HCT116 (cell line): ENCODE data around the gene CYTH2.

Experiments used
- CBX3 ChIP-seq: IDR thresholded peaks from 2 replicates; pipeline ENCODE4 v1.6.1; 2012; ENCODE audit warnings: low read depth
- CTCF ChIP-seq, 3 experiments: fragments of 200-600 bp in 1 of 3; sonication (generic) in 1 of 3; IDR thresholded peaks in 2 of 3; conservative IDR thresholded peaks in 1 of 3; 2 replicates each; pipeline ENCODE4 v1.5.1; 2012 to 2017; ENCODE audit warnings: low read depth in 2 of 3, low read length in 2 of 3, antibody characterized with exemption in 1 of 3, borderline replicate concordance in 1 of 3, control low read depth in 1 of 3, mild to moderate bottlenecking in 1 of 3, mixed read lengths in 1 of 3, mixed run types in 1 of 3, moderate library complexity in 1 of 3; ENCODE audit not compliant: insufficient read depth in 1 of 3
- ELF1 ChIP-seq: IDR thresholded peaks from 2 replicates; pipeline ENCODE4 v1.6.1; 2012; ENCODE audit warnings: low read depth, borderline replicate concordance
- EZH2 ChIP-seq: fragments of 200-600 bp; sonication (generic); IDR thresholded peaks from 2 replicates; pipeline ENCODE4 v1.6.1; 2017; ENCODE audit warnings: antibody characterized with exemption, mixed run types
- EZH2phosphoT487 ChIP-seq: fragments of 200-600 bp; IDR thresholded peaks from 2 replicates; pipeline ENCODE4 v1.6.1; 2018; ENCODE audit warnings: antibody characterized with exemption, borderline replicate concordance
- MAX ChIP-seq: IDR thresholded peaks from 2 replicates; pipeline ENCODE4 v1.6.1; 2012
- POLR2A ChIP-seq: IDR thresholded peaks from 2 replicates; pipeline ENCODE4 v1.7.0; 2011; ENCODE audit warnings: borderline replicate concordance; ENCODE audit not compliant: insufficient read depth, insufficient read length; ENCODE audit errors: extremely low read depth
- POLR2AphosphoS5 ChIP-seq: IDR thresholded peaks from 2 replicates; pipeline ENCODE4 v1.6.1; 2011; ENCODE audit warnings: mild to moderate bottlenecking, low read depth, low read length, moderate library complexity
- RAD21 ChIP-seq: IDR thresholded peaks from 2 replicates; pipeline ENCODE4 v1.6.1; 2012; ENCODE audit warnings: low read depth, mild to moderate bottlenecking
- REST ChIP-seq: IDR thresholded peaks from 2 replicates; pipeline ENCODE4 v1.6.1; 2012; ENCODE audit warnings: low read depth
- YY1 ChIP-seq: IDR thresholded peaks from 2 replicates; pipeline ENCODE4 v1.6.1; 2011; ENCODE audit warnings: low read length, low read depth, moderate library complexity, mild to moderate bottlenecking; ENCODE audit not compliant: insufficient replicate concordance; ENCODE audit errors: extremely low read depth
- ZBTB33 ChIP-seq: IDR thresholded peaks from 2 replicates; pipeline ENCODE4 v1.6.1; 2011; ENCODE audit warnings: mild to moderate bottlenecking, low read length, moderate library complexity; ENCODE audit not compliant: insufficient replicate concordance; ENCODE audit errors: extremely low read depth
- ZNF274 ChIP-seq: fragments of 200-500 bp; sonication (Bioruptor generic); IDR thresholded peaks from 2 replicates; pipeline ENCODE4 v1.6.1; 2014; ENCODE audit warnings: mild to moderate bottlenecking, low read depth, low read length, inconsistent platforms

GRCh38 chr19:48479686-48480085, 10.5 kb downstream of the CYTH2 start:
- TF ChIP-seq ZBTB33: no peak
- no peak for TF ChIP-seq REST
- TF ChIP-seq CTCF (IDR thresholded peaks at IDR 0.05 in 2 of 3, conservative IDR thresholded peaks at IDR 0.05 in 1 of 3; ENCODE audit: borderline replicate concordance in 1 of 3, insufficient read depth in 1 of 3, low read depth in 2 of 3, low read length in 2 of 3): no peak
- no peak for TF ChIP-seq EZH2phosphoT487
- no peak for TF ChIP-seq CBX3
- no peak for TF ChIP-seq YY1
- TF ChIP-seq POLR2AphosphoS5: no peak
- no peak for TF ChIP-seq ZNF274
- no peak for TF ChIP-seq EZH2
- no peak for TF ChIP-seq RAD21
- no peak for TF ChIP-seq ELF1
- no peak for TF ChIP-seq MAX
- TF ChIP-seq POLR2A: no peak
